Stimulated activated CD4-positive, alpha-beta T cell treated with anti-CD3 and anti-CD28 coated beads, Interleukin-4, amount 100 ng/mL, for 24 hours (primary cell): ENCODE data around the gene ABCB9.
A peak's percentile ranks its signal among the peaks of the same experiment; 100 is the strongest.
"Not testable (repeated sequence)": the region's sequence is repeated elsewhere in the genome, so short reads cannot be mapped to it uniquely, and the experiment has no call there.

Source experiments
- DNase-seq: peaks from one replicate; pipeline ENCODE4 v3.0.0-alpha.2; 2020

The ABCB9 gene

DNA sequence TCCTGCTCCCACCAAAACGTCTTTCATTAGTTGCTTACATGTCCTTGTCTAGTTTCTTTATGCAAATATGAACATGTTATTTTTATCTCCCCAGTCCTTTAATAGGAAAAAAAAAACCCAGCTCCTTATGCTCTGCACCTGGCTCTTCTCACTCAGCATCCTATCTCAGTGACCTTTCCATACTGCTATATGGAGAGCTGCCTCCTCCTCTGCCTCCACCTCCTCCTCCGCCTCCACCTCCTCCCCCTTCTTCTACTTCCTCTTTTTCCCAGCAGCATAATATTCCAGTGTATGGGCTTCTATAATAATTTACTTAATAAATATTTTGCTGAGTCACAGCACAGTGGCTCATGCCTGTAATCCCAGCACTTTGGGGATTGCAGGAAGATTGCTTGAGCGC, 31.5 kb downstream of the ABCB9 start:
- no peak for DNase-seq

DNA sequence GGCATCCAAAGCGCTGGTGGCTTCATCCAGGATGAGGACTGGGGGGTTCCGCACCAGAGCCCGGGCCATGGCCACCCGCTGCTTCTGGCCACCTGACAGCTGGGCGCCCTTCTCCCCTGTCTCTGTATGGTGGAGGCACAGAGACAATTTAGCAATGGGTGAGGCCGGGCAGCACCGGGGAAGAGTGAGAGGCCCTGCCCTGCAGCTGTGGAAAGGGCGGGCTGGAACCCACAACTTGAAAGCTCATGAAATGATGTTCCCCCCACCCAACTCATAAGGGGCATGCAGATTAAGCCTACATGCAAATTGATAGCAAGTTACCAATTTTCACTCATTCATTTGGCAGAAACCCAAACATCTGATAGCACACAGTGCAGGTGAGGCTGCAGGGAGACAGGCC, 34.1 kb downstream of the ABCB9 start:
- DNase-seq: no peak

DNA sequence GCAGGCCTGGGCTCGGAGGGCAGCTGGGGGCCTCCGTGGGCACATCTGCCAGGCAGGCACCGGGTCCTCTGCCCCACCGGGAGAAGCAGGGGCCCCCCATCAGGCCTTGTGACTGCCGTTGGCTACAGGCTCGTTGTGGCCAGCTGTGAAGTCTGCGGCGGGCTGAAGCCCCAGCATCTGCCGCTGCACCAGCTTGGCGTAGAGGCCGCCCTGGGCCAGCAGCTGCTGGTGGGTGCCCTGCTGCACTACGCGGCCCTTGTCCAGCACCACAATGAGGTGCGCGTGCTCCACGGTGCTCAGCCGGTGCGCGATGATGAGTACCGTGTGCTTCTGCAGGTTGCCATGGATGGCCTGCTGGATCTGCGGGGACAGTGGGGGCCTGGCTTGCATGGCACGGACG, 36.5 kb downstream of the ABCB9 start:
- DNase-seq: no peak

DNA sequence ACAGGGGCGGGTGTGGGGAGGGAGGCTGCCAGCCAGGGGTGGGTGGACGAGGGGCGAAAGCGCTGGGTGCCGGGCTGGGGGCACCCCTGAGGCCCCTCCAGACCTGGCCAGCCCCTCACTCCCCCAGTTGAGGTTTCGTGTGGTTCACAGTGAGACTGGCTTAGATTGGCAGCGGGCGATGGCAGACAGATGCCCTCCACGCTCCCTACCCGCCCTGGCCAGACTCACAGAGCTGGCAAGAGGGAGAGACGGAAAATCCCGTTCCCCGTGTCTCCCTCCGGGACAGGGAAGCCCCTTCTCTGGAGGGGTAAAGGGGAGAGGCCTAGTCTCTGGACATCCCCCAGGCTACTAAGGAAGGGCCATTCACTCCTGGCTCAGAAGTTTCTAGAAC, 37.1 kb downstream of the ABCB9 start:
- DNase-seq: no peak

- DNase-seq: no peak
Measured at GRCh38 chr12:122928404-122929147, 37.7 kb downstream of the ABCB9 start.

DNA sequence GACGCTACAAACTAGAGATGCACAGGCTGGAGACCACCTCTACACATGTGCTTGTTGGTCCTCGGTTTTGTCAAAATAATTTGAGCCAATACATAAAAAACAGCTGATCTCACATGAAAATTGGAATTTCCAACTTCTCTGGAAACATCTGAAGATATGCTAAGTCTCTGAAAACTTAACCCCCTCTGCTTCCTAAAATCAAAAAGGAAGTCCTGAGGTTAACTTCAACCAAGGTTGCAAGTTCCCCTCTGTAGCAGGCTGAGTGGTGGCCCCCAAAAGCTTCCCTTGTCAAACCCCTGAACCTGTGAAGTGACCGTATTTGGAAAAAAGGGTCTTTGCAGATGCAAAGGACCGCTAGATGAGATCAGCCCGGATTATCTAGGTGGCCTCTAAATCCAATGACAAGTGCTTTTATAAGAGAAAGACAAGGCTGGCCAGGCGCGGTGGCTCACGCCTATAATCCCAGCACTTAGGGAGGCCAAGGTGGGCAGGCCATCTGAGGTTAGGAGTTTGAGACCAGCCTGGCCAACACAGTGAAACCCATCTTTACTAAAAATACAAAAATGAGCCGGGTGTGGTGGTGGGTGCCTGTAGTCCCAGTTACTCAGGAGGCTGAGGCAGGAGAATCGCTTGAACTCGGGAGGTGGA, 38.4 kb downstream of the ABCB9 start:
- DNase-seq: no peak

- no peak for DNase-seq
Measured at GRCh38 chr12:122921917-122922316, 44.3 kb downstream of the ABCB9 start.

DNA sequence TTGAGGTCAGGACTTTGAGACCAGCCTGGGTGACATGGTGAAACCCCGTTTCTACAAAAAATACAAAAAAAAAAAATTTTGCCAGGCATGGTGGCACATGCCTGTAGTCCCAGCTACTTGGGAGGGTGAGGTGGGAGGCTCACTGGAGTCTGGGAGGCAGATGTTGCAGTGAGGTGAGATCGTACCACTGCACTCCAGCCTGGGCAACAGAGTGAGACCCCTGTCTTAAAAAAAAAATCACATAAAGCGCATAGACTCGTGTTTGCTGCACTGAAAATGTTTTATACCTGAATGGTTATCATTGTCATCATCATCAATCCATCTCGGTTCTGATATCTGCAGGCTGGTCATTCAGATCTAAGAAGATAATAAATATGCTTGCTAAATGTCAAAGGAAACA, 45.6 kb downstream of the ABCB9 start:
- DNase-seq: no peak

- no peak for DNase-seq
Measured at GRCh38 chr12:122918827-122919226, 47.4 kb downstream of the ABCB9 start.

- no peak for DNase-seq
Measured at GRCh38 chr12:122917507-122918121, 48.6 kb downstream of the ABCB9 start.

DNA sequence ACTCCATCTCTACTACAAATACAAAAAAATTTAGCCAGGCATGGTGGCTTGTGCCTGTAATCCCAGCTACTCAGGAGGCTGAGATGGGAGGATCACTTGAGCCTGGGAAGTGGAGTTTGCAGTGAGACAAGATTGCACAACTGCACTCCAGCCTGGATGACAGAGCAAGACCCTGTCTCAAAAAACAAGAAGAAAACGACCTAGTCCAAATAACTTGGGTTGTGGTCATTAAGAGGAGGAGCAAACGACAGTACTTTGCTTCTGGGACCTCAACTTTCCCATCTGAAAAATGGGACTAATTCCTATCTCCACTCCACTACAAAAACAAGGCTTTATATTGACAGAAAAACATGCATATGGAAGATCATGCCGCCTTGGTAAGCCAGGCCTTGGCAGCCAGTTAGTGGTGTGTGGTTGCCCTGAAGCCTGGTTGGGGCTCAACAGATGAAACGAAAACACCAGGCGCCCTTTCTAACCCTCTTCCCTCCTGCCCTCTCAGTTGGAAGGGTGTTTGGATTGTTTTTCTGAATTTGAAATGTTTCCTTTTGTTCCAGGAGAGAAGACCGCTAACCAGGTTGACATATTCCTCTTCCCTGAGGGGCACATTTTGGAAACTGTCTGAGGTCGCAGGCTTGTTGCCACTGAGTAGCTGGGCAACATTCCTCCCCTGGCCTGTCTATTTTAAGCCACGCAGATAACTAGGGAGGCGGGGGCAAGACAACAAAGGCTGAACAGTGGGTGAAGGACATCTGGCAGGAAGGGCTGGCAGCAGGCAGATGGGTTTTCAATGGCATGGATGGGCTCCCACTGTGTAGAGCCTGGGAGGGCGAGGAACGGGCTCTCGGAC, 56.6 kb downstream of the ABCB9 start:
- DNase-seq: no peak

GRCh38 chr12:122908915-122909314, 57.3 kb downstream of the ABCB9 start:
- DNase-seq: no peak

- DNase-seq: not testable (repeated sequence)
Measured at GRCh38 chr12:122905258-122905657, 61.0 kb downstream of the ABCB9 start.

GRCh38 chr12:122903693-122904034, 62.6 kb downstream of the ABCB9 start:
- no peak for DNase-seq

DNA sequence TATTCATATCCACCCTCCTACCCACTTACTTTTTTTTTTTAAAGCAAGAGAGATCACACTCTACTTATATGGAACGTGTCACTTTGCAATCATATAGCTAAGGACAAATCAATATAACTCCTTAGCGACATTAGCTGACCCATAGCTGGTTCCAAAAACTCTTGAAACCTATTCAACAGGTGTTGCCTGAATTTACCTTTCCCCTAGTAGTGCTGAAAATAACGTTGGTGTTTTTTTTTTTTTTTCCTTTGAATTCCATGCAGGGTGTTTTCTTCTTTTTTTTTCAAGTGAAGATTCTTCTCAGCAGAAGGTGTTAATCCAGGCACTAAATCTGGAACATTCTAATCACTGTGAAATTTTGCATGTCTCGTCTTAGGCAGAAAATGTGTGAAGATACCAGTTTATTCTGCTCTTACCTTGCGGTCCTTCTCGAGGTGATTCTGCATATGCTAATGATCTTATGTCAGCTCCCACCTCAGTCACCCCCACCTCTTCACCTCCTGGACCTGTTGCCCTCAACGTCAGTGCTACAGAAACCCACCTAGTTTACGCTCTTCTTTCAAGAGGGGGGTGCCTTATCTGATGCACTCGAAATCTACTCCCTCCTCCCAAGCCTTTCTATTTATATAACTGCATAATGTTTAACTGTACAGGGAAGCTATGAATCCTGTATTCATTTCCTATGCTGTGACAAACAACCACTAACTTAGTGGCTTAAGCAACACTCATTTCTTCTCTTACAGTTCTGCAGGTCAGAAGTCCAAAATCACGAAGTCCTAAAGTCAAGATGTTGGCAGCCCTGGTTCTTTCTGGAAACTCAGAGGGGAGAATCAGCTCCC, 63.2 kb downstream of the ABCB9 start:
- no peak for DNase-seq

GRCh38 chr12:122899887-122900286, 66.4 kb downstream of the ABCB9 start:
- no peak for DNase-seq

DNA sequence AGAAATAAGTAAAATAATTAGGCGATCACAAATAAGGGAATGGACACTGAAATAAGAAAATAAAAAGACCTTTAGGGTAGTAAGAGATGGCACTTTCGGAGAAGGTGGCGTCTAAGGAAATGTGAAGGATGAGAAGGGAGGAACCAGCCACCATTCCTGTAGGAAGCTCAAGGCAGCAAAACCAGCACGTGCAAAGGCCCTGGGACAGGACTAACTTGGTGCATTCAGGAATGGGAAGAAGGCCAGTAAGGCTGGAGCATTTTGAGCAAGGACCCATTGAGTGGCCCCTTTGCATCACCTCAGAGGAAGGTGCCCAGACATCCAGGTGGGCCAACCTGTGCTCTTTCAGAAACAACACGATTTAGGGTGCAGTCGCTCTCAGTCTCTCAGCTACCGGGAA, 69.6 kb downstream of the ABCB9 start:
- no peak for DNase-seq

DNA sequence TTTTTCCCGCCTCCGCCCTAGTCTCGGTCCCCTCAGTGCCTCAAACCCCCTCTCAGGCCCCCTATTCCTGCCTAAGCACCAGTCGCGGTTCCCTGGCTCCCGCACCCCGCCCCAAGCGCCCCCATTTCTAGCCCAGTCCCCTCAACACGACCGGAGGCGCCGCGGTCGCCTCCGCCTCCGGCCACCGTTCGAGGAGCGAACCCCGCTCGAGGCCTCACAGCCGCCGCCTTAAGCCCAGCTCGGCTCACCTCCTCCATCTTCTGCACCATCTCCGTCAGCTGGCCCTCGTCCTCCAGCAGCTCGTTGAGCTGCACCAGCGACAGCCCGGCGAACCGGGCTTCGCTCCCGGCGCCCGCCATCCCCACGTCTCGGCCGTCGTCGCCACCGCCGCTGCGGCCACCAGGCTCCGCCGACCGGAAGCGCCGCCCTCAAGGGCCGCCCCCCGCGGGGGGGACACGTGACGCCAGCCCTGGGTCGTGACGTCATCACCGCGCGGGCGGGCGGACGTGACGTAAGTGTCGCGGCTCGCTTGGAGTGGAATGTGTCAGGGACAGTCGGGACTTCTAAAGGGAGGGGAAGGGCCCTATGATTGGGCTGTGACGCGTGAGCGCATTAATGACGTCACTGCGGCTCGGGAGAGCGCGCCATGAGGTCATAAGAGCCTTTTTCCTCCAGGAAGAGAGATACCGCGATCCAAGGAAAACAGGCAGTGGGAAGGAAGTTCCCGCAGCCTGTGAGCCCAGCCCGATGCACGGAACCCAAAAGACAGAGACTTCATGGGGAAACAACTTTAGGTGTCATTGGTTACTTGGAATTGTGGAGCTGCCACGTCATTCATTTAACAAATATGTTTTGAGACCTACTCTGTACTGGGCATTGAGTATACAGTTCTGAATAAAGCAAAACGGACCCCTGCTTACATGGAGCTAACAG, 70.3 kb downstream of the ABCB9 start, which contains the start of gene VPS37B:
VPS37B (minus strand) TSS at position 421 of the 933 bp plus-strand sequence; CDS start at position 359, 62 bp downstream.
- DNase-seq: peak; percentile 86

- DNase-seq: no peak
Measured at GRCh38 chr12:122895320-122895703, 71.0 kb downstream of the ABCB9 start.

DNA sequence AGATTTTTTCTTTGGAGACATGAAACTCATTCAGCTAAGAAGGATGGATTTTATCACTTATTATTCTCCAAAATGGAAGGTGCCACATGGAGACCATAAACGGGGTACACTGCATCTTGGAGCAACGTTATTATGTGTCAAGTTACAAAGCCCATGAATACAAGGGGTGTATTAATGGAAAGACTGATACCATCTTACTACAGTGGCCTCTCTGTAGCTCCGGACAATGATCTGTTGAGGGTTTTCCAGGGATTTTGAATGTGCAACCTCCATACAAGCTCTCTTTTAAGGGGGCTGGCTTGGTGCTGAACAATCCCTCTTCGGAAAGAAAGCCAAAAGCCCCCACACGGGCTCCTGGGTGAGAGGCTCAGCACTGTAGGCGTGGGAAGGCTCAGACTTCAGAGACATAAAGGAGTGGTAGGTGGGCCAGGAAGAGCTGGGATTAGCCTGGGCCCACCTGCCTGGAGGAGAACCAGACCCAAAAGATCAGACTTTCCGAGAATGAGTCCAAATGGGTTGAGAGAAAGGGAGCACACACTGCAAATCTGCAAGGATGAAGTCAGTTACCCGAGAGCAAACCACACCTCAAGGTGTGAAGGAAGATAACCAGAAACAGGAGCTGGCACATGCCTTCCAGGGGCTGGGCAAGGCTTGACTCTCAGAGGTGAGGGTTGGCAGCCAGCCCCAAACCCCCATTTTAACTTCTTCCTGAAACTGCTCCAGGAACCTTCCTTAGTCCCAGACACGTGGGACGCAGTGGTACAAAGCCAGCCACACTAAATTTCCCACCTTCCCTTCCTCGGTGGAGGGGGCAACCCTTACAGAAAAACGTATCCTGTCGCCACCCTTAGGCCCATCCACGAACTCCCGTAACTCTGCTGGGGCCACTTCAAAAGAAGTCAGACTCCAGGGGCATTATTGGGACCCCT, 71.8 kb downstream of the ABCB9 start:
- DNase-seq: no peak
